ENCODE measurements around the gene LONRF3.
"Not testable (repeated sequence)": the region's sequence is repeated elsewhere in the genome, so short reads cannot be mapped to it uniquely, and the experiment has no call there.

Gene LONRF3

DNA sequence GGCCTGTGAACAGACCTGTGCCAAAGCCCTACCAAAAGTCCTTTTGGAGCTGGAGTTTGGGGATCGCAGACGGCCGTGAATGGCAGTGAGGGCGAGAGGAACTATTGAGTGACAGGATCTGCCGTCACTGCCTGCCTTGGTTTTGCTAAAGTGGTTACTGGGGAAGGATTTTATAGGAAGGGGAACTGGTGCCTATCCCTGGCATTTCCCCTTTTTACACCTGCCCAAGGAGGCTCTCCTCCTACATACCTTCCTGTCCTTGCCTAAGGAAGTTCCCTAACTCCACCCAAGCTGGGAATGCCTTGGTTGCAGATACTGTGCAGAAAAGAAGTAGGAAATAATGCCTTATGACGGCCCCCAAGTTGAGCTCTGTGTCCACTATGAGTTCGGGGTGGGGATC, 14.5 kb downstream of the LONRF3 start:
- no peak for DNase-seq (ENCODE audit: low read depth)

DNA sequence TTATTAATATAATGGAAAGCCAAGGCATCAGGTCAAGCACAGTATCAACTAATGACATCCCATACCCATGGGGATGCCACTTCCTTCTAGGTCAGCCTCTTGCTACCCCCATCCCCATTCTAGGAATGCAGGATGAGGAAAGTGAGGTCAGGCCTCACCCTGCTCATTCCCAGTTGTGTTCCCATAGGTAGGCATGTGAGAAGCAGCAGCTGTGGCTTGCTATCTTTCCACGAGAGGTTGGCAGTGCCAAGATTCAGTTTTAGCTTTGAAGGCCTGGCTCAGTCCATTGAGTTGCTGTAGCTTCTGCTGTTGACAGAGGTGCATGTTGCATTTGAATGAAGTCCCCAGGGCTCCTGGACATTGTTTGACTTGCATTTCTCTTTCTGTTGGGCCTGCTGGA, 15.5 kb downstream of the LONRF3 start:
- DNase-seq (ENCODE audit: low read depth) = no peak

DNA sequence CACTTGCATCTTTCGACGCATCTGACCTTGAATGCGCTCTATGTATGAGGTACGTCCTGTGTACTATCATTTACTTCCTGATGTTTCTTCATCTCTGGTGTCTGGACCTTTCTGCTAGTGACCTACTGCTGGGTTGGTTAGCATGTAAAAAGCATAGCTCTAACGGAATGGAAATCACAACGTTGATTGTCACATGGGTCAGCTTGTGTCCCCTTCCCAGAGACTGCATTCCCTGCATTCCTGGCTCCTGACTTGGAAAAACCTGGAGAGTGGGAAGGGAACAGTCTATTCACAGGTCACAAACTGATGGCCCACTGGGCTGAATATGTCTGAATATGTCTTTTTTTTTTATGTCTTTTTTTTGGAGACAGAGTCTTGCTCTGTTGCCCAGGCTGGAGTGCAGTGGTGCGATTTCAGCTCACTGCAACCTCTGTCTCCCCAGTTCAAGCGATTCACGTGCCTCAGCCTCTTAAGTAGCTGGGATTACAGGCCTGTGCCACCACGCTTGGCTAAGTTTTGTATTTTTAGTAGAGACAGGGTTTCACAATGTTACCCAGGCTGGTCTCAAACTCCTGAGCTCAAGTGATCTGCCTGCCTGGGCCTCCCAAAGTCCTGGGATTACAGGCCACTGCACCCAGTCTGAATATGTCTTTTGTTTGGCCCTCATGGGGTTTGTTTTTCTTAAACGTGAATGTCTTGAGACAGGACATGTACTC, 16.3 kb downstream of the LONRF3 start:
- no peak for DNase-seq (ENCODE audit: low read depth)

DNA sequence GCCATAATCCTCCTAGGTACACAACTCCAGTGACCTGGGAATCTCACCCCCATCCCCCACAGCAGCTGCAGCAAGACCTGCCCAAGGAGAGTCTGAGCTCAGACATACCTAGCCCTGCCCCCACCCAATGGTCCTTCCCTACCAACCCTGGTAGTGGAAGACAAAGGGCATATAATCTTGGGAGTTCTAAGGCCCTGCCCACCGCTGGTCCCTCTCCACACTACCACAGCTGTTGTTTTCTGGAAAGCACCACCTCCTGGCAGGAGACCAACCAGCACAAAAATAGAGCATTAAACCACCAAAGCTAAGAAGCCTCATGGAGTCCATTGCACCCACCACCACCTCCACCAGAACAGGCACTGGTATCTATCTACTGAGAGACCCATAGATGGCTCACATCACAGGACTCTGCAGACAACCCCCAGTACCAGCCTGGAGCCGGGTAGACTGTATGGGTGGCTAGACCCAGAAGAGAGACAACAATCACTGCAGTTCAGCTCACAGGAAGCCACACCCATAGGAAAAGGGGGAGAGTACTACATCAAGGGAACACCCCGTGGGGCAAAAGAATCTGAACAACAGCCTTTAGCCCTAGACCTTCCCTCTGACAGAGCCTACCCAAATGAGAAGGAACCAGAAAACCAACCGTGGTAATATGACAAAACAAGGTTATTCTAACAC, 18.2 kb downstream of the LONRF3 start:
- not testable (repeated sequence) for DNase-seq (ENCODE audit: low read depth)

DNA sequence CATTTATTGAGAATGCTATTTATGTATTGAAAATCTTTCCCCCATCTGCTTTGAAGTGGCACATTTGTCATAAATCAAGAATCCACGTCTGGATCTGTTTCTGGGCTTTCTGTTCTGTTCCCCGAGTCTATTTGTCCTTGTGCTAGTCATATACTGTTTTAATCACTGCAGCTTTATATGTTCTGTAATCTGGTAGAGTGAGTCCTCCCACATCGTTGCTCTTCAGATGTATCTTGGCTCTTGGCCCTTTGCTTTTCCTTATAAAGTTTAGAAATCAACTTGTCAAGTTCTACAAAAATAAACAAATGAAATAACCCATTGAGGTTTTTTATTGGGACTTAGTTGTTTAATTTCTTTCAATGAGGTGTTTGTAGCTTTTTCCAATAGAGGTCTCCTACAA, 29.0 kb downstream of the LONRF3 start:
- no peak for DNase-seq (ENCODE audit: low read depth)

DNA sequence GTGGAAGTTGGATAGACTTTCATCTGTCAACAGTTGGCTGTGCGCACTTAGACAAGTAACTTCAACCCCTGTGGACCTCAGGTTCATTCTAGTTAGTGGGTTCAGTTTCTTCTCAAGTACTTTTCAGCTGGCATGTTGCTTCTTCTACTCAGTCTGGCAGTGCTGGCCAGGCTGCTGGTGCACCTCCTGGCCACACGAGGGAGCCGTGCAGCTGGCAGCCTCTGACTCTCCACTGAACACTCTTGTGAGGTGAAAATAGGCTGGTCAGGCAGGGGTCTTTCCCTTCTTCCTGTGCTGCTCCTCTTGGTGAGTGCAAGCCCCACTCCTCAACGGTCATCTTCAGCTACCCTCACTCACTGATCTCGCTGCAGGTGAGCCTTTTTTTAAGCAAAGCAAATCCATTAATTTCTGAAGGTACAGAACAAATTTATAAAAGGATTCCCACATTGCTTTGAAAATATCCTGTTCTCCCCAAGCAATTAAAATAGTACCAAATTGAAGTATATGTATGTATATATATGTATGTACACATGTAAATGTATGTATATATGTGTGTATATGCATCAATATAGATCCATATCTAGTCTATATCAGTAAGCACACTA, 30.6 kb downstream of the LONRF3 start:
- DNase-seq (ENCODE audit: low read depth) = no peak

DNA sequence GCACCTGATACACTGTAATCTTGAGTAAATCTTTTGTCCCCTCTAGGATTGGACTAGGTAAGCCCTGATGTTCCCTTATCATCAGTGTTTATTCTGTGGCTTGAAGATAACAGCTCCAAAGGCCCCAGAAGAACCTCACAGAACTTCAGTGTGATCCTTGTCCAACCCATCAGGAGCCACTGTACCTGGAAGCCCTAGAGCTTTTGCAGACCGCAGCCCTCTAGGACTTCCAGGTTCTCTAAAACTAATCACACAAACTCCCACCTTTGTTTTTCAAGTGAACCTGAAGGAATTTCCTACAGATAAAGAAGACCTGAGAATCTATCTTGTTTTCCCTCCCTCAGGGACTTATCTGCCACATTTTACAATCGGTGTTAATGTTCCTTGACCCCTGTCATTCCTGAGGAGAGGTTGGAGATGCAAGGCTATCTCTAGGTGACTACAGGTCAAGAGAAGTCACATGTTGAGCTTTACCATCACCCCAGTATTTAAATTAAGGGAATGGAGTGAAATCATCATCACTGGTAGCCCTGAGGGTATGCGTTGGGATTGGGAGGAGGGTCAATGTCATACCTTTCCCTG, 32.9 kb downstream of the LONRF3 start:
- no peak for DNase-seq (ENCODE audit: low read depth)

DNA sequence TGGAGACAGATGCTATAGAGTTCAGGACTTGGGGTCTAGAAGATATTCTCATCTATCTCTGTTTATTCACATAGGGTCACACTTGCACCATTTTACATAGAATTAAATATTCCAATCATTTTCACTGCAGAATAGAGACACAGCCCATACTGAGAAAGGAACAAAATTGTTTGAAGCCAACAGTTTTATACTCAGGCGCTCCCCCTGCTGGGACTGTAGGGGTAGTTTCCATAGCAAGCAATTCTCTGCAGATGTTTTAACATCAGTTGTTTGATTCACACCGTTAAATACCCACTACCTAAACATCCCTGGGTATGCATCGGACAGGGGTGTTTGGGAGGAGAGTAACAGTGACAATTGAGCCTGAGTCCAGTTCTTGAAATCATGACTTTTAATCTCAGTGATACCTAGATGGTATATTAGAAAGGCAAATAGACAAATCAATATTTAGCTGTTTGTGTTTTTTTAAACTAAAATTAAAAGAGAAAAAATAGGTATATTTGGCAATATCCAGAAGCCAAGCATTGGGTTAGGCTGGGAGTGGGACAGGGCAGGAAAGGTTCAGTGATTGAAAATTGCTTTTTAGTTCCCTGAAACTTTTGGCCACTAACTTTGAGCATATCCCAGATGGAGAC, 33.8 kb downstream of the LONRF3 start:
- DNase-seq (ENCODE audit: low read depth) = no peak

DNA sequence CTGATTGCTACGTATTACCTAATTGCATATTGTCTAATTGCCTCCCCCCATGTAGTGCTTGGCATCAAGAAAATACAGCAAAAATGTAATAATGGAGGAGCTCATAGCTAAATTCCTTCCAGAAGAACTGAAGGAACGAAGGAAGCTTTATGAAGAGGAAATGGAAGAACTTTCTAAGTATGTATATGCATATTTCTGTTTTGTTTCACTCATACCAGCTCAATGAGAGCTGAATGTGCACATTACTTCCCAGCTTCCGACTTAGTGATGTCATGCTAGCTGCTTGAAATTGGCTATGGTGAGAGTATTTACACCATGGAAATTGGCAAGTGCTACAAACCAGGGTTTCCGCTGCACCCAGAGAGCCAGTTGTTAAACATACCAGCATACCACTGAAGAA, 34.7 kb downstream of the LONRF3 start:
- DNase-seq (ENCODE audit: low read depth) = no peak

DNA sequence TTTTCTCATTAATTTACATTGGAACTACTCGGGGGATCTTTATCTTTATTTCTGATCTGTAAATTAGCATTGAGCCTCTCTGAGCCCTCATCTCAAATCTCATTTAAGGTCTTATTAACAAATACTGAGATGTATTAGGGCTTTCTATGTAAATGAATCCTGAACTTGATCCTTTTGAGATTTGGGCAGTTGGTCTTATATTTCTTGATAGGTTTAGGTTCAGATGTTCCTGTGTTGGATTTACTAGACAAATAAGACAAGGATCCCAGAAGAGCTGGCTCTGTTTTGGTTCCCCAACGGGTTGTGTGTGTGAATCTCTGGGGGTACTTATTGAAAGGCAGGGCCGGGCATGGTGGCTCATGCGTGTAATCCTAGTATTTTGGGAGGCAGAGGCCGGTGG, 36.1 kb downstream of the LONRF3 start:
- no peak for DNase-seq (ENCODE audit: low read depth)

DNA sequence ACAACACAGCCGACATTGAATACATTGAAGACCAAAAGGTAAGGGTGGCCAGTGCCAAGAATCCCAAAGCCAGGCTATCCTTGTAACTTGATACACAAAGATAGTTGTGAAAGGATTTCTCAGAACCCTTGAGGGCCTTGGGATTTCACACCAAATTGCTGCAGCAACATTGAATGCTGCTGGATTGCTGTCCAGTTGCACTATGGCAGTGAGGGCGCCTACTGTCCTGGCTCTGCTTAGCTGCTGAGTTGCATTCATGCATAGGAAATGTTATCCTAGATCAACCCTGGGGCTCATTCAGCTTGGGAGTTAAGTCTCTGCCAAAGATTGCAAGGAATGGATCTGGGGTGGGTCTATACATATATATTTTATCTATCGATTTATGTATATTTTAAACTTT, 38.7 kb downstream of the LONRF3 start:
- no peak for DNase-seq (ENCODE audit: low read depth)

DNA sequence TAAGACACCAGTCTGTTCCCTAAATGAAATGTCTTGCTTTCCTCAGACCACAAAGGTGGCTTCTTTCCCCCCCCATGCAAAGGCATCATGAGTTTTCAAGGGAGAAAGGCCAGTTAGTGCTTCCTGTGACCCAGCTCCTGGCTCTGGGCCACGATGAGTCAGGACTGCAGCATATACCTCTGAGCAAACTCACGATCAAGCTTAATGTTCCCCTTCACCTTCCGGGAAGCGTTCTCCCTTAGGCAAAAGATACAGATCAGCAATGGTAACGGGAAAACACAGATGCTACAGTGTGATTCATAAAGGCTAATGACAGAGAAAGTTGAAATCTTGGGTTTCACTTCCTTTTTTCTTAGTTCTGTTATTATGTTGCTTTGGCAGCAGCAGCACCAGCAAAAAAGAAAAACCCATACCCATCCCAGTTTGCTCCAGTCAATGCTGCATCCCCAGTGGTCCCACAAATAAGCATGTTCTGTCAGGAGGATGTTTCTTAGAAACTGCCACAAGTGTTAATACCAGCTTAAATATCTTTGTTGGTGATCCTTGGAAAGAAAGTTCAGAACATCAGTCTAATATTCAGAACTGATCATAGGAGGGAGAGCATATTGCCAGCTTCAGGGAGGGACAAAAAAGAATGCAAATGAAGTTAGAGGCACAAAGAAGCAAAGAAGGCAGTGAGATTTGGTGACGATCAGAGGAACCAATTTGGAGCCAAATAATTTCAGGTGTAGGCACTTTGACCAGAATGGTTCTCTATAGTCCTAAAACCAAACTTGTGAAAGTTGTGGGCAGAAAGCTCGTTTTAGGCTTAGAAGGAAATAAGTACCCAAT, 41.2 kb downstream of the LONRF3 start:
- DNase-seq (ENCODE audit: low read depth) = no peak

DNA sequence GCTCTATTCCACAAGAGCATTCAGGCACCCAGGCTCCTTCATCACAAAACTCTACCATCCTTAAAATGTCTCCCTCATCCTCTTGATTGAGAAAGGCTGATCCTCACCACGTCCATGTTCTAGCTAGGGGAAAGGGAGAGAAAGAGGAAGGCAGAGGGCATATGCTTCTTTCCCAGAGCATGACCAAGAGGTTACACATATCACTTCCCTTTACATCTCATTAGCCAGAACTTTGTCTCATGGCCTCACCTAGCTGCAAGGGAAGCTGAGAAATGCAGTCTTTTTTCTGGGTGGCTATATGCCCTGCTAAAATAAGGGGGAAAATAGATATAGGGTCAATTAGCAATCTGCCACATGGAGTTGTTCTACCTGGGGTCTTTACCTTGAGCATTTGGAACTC, 42.7 kb downstream of the LONRF3 start:
- DNase-seq (ENCODE audit: low read depth) = no peak

DNA sequence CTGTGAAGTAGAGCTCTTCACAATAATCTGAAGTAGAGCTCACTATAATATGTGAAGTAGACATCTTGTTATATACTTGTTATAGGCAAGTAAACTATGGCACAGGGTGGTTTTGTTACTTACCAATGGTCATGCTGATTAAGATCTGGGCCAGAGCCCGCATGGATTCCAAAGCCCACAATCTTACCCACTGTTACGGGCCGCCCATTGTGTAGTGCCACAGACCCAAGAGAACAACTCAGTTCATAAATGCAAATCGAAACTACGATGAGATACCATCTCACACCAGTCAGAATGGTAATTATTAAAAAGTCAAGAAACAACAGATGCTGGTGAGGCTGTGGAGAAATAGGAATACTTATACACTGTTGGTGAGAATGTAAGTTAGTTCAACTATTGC, 51.5 kb downstream of the LONRF3 start:
- DNase-seq (ENCODE audit: low read depth) = no peak

DNA sequence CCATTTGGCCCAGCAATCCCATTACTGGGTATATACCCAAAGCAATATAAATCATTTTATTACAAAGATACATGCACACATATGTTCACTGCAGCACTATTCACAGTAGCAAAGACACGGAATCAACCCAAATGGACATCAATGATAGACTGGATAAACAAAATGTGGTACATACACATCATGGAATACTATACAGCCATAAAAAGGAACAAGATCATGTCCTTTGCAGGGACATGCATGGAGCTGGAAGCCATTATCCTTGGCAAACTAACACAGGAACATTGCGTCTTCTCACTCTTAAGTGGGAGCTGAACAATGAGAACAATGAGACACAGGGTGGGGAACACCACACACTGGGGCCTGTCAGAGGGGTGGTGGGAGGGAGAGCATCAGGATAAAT, 51.9 kb downstream of the LONRF3 start:
- not testable (repeated sequence) for DNase-seq (ENCODE audit: low read depth)

DNA sequence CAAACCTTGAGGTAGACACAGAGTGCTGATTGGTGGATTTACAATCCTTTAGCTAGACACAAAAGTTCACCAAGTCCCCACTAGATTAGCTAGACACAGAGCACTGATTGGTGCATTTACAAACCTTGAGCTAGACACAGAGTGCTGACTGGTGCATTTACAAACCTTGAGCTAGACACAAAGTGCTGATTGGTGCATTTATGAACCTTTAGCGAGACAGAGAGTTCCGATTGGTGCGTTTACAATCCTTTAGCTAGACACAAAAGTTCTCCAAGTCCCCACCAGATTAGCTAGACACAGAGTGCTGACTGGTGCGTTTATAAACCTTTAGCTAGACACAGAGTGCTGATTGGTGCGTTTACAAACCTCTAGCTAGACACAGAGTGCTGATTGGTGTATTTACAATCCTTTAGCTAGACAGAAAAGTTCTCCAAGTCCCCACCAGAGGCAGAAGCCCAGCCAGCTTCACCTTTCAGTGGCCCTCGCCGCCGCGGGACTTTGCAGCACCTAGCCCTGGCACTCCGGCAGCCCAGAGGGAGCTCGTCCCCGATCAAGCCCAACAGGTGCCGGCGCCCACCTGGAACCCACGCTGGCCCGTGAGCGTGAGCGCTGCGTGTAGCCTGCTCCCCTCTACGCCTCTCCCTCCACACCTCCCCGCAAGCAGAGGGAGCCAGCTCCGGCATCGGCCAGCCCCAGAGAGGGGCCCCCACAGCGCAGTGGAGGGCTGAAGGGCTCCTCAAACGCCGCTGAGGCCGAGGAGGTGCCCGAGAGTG, 53.7 kb downstream of the LONRF3 start:
- not testable (repeated sequence) for DNase-seq (ENCODE audit: low read depth)

DNA sequence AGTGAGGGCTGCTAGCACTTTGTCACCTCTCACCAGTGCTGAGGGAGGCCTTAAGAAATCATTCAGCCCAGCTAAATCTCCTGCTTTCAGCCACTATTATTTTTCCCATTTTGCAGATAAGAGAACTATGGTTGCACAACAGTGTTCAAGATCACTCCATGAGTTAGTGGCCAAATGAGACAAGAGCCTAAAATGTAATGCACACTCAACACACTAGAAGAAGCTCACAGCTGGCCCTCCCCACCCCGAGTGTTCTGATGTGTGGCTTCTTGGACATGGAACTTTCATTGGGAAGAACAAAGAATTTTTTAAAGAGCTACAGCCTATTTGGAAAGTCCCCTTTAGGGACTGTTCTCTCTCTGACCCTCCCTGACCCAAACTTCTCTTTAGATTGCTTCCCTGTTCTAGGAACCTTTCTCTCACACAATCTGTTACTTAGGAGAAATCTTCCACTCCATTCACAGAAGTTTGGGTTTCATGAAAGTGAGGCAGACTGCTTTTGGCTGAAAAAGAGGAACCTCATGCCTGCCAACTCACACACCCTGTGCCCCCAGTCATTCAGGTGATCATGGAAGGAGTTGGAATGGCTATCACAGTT, 54.4 kb downstream of the LONRF3 start:
- no peak for DNase-seq (ENCODE audit: low read depth)

DNA sequence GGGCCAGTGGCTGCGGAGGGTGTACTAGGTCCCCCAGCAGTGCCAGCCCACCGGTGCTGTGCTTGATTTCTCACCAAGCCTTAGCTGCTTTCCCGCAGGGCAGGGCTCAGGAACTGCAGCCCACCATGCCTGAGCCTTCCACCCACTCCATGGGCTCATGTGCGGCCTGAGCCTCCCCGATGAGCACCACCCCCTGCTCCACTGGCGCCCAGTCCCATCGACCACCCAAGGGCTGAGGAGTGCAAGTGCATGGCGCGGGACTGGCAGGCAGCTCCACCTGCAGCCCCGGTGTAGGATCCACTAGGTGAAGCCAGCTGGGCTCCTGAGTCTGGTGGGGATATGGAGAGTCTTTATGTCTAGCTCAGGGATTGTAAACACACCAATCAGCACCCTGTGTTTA, 55.2 kb downstream of the LONRF3 start:
- DNase-seq (ENCODE audit: low read depth) = not testable (repeated sequence)

DNA sequence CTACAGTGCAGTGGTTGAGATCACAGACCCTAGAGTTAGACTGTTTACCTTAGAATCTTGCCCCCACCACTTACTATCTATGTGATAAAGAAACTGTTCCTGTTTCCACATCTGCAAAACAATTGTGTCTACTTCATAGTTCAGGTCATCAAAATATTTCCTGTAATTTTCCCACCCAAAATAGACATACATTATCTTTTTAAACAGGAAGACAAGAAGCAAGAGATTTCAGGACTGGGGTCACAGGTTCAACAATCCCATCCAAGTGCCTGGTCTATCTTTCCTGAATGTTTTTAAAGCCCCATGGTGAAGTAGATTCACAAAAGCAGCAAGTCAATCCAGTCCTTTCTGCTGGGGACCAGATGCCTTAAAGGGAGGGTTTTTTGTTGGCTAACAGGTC, 56.6 kb downstream of the LONRF3 start:
- DNase-seq (ENCODE audit: low read depth) = no peak
